GM12878 (cell line): ENCODE results near the gene CIDEC.

Source experiments
- EED ChIP-seq: sonication (generic); IDR thresholded peaks from 2 replicates; pipeline ENCODE4 v1.6.1; 2016; ENCODE audit warnings: antibody characterized with exemption, low read depth
- NRF1 ChIP-seq: conservative IDR thresholded peaks from 2 replicates; pipeline ENCODE4 v1.6.1; 2011; ENCODE audit warnings: mild to moderate bottlenecking, low read depth, low read length, improper control_type of control experiment
- TAF1 ChIP-seq: IDR thresholded peaks from 2 replicates; pipeline ENCODE4 v1.6.1; 2011; ENCODE audit warnings: mild to moderate bottlenecking, low read depth, low read length, borderline replicate concordance

DNA sequence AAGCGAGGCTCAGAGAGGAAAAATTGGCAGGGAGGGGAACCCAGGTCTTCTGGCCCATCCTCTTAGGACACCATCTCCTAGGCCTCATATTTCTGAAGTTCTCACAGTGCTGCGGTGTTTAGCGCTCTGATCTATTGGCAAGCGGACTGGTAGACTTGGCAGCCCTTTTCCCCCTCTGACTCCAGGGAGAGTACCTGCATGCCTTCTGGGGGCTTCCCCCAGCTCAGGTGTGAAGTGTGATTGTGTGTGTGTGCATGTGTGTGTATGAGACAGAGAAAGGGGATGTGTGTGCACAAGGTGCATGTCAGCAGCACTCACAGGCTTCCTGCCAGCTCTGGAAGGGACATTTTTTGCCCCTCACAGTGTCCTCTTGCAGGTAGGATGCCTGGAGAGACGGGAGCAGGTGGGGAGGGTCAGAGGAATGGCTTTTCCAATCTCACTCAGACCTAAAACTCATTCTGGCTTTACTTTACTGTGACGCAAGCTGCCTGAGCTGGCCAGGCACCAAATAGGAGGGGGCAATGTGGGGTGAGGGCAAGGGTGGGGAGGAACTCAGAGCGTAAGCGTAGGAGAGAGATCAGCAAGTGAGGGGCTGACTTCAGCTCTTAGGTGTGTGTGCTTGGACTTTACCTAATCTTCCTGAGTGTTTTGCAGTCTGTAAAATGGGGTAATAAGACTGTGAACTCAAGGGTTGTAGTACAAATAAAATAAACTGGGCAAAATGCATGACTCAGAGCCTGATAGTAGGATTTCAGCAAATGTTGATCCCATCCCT is 18.6 kb upstream of the CIDEC start:
- TF ChIP-seq TAF1, result no peak
- no peak for TF ChIP-seq EED
- no peak for TF ChIP-seq NRF1
